ENCODE results near the gene TRIM38. TPM values are rescaled to one million over a fixed set of nuclear protein-coding genes. Genes with fewer than 3 reads are reported as not detected.
"Not testable (repeated sequence)": the region's sequence is repeated elsewhere in the genome, so short reads cannot be mapped to it uniquely, and the experiment has no call there.

TRIM38 gene
- total RNA-seq, 1 experiment from 2014 or later, result 5.0 TPM

DNA sequence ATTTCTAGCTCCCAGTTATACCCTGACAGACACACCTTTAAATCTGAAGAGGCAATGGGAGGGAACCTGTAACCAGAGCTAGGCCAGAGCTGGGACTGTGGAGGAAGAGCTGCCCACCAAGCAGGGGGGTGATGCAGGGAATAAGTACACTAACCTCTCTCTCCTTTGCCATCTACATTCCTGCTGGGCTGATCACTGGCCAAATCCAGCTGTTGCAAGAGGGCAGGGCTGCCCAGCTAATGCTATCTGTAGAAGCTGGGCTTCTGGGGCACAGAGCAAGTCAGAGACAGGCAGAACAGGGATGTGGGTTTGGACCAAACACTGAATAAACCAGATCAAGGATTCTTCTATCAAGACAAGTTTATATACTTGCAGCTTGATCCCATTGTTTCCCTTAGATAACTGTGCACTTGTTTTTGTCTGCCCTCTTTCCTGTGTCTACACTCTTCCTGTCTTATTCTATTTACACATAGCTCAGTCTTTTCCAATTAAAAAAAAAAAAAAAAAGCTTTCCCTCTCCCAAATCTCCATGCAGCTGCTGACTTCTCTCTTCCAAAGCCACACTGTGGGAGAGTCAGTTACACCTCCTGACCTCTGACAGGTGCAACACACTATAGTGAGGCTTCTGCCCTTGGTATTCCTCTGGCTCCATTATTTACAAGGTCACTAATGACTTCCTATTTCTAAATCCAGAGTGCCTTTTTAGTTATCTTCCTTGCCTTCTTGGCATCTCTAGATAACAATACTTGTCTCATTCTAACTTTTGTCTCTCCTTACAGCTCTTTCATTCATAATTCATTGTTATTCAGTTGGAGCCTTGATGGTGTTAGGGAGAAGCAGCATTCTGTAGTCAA, 43.7 kb downstream of the TRIM38 start:
- DNase-seq (ENCODE audit: low read depth), result no peak

DNA sequence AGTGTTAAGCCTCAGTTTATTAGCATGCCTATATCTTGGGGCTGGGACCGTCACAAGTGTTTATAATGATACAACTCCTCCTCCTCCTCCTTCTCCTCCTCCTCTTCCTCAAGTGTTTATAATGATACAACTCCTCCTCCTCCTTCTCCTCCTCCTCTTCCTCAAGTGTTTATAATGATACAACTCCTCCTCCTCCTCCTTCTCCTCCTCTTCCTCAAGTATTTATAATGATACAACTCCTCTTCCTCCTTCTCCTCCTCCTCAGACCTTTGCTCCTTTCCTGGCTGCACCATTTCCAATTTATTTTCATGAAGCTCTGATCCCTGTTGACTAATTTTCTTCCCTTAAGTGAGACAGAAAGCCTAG, 44.3 kb downstream of the TRIM38 start:
- not testable (repeated sequence) for DNase-seq (ENCODE audit: low read depth)

DNA sequence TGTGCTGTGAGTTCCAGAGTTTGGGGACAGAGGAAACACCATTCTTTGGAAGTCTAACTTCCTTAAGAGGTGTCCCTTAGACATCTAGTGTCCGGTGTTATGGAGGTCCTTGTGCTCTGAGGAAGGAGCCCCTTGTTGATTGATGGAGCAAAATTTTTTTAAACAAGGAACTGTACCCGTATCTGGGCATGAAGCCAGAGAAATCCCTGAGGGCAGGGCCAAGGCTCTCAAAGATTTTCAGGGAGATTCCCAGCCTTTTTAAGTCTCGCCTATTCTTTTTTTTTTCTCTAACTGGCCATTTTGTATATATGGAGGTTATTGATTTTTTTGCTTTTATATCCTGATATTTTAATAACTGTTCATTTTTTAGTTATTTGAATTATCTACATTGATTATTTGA, 45.9 kb downstream of the TRIM38 start:
- no peak for DNase-seq (ENCODE audit: low read depth)

DNA sequence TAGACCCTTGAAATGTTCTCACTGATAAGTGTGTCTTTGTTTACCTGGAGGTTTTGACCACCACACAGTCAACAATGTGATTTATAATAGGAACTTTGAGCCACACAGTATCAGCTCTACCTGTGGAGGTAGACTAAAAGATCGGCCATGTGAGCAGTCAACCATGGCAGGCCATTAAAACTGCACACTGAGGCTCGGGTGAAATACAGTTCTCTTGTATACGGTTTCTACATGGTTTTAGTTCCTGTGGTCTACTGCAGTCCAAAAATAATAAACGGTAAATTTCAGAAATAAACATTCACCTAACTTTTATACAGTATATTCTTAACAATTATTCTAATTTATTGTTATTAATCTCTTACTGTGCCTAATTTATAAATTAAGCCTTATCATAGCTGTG, 47.2 kb downstream of the TRIM38 start:
- no peak for DNase-seq (ENCODE audit: low read depth)

DNA sequence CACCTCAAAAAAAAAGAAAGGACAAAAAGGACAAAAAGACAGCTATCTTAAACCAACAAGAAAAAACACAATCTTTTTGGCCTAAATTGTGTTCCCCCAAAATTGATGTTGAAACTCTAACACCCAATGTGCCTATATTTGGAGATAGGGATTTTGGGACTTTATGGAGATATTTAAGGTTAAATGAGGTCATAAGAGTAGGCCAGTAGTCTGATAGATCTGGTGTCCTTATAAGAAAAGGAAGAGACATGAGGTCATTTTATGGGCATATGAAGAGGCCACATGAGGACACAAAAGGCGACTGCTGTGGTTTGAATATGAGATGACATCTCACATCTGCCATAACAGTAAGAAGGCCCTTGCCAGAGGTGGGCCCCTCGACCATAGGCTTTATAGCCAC, 49.5 kb downstream of the TRIM38 start:
- no peak for DNase-seq (ENCODE audit: low read depth)

DNA sequence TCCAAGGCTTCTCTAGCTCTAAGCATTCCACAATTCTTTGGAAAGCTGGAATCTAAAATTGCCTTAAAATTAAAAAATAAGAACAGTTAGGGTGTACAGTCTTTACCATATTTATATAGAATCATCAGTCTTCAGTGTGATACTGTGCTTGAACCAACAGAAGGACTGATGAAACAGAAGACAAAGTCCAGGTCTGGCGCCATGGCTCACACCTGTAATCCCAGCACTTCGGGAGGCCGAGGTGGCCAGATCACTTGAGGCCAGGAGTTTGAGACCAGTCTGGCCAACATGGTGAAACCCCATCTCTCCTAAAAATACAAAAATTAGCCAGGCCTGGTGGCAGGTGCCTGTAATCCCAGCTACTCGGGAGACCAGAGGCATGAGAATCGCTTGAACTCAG, 51.8 kb downstream of the TRIM38 start:
- DNase-seq (ENCODE audit: low read depth), result not testable (repeated sequence)

DNA sequence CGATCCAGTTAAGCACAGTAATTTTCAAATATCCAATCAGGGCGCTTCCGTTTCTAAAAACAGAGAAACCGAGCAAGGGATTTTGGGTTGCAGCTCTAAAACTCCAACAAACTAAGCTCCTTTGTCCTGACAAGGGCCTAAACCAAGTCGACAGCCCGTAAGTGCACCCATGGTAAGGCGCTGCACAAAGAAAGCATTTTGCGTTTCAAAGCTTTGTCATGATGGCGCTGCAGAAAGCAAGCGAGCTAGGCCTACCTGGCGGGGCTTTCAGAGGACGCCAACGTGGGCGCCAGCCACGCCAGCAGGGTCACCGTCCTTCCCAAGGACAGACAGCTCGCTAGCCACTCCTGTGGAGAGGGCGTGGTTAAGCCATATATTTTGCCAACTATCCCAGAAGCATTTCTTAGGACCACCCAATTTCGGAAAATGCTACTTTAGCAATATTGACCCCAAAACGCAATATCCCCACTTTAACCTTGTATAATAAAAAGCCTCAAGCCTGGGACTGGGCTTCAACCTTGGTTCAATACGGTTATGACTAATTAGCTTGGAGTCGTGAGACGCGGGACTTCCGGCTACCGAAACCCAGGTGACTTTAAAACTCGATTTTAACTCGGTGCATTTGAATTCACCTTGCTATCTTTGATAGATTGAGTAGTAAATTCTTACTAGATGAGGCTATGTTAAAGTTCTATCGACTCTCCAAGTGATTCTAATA, 53.8 kb downstream of the TRIM38 start:
- DNase-seq (ENCODE audit: low read depth), result no peak

DNA sequence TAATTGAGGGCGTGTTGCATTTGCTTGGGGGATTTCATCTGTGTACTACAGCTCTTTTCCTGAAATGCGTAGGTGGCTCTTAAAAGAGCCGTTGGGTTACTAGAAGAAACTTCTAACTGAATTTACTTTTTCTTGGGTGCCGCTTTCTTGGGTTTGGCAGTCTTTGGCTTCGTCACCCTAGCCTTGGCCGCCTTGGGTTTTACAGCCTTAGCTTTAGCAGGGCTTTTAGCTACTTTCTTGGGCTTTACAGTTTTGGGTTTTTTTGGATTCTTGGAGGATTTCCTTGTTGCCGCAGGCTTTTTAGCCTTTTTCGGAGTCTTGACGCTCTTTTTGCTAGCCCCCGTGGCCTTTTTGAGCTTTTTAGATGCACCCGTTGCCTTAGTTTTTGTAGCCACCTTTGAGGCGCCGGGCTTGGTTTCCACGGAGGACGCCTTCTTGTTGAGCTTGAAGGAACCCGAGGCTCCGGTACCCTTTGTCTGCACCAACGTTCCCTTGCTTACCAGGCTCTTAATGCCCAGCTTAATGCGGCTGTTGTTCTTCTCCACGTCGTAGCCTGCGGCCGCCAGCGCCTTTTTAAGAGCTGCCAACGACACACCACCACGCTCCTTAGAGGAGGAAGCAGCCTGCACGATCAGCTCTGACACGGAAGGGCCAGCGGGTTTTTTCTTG, 54.5 kb downstream of the TRIM38 start:
- no peak for DNase-seq (ENCODE audit: low read depth)

DNA sequence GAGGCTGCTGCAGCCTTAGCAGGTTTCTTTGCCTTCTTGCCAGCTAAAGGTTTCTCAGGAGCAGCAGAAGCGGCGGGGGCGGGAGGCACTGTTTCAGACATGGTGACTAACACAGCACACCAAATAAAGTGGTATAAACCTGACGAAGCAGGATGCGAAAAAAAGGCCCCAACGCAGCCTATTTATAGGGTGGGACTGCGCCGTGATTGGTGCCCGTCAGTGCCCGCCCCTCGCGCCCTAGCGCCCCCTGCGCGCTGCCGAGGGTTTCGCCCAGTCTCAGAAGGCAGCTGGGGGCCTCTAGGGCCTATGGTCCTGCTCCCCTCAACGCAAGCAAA, 55.0 kb downstream of the TRIM38 start:
- DNase-seq (ENCODE audit: low read depth), result no peak

DNA sequence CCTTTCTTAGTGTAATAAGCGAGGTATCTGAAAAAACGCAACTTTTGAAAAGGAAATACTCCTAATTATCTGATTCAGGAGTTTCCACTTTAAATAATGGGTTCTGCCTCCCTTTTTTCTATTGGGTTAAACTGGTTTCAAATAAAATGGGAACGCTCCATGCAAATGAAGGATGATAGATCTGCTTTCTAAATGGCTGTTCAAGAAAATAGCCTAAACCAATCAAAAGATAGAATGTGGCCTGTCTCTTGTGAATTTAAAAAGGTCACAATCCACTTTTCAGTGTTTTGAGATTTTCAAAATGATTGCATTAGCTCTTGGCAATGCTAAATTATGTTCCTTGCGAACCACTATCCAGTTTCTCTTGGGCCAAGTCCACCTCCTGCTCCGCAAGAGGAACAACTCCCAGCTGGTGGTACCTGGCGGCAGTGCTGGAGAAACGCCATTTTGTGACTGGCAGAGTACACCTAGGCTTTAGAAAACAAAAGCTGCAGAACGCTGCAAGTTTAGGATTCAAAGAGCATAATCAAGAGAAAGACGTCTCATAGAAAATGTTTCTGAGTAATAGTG, 56.7 kb downstream of the TRIM38 start:
- no peak for DNase-seq (ENCODE audit: low read depth)

DNA sequence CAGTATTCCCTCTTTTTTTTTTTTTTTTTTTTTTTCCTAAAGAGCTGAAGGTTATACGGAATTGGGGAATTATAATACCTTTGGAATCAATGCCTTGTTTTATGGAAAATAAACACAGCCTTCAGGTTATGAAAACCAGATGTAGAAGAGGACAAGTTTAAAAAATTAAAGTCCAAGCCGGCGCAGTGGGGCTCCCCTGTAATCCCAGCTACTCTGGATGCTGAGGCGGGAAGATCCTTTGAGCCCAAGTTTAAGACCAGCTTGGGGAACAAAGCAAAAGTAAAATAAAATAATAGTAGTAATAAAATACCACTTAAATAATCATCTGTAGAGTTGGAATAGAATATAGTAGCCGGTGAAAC, 57.3 kb downstream of the TRIM38 start:
- no peak for DNase-seq (ENCODE audit: low read depth)

DNA sequence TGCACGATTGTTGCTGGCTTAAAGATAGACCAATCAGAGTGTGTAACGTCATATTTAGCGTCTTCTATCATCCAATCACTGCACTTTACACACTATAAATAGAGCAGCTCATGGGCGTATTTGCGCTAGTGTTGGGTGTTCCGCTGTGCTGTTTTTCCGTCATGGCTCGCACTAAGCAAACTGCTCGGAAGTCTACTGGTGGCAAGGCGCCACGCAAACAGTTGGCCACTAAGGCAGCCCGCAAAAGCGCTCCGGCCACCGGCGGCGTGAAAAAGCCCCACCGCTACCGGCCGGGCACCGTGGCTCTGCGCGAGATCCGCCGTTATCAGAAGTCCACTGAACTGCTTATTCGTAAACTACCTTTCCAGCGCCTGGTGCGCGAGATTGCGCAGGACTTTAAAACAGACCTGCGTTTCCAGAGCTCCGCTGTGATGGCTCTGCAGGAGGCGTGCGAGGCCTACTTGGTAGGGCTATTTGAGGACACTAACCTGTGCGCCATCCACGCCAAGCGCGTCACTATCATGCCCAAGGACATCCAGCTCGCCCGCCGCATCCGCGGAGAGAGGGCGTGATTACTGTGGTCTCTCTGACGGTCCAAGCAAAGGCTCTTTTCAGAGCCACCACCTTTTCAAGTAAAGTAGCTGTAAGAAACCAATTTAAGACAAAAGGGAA, 57.9 kb downstream of the TRIM38 start:
- DNase-seq (ENCODE audit: low read depth), result peak; percentile 63

DNA sequence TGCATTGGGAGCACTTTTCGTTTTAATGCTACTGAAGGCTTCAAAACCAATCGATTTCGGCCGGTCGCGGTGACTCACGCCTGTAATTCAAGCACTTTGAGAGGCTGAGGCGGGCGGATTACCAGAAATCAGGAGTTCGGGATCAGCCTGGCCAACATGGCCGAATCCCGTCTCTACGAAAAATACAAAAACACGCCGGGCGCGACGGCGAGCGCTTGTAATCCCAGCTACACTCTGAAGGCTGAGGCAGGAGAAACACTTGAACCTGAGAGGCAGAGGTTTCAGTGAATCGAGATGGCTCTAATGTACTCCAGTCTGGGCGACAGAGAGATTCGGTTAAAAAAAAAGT, 58.4 kb downstream of the TRIM38 start:
- DNase-seq (ENCODE audit: low read depth), result peak; percentile 73

DNA sequence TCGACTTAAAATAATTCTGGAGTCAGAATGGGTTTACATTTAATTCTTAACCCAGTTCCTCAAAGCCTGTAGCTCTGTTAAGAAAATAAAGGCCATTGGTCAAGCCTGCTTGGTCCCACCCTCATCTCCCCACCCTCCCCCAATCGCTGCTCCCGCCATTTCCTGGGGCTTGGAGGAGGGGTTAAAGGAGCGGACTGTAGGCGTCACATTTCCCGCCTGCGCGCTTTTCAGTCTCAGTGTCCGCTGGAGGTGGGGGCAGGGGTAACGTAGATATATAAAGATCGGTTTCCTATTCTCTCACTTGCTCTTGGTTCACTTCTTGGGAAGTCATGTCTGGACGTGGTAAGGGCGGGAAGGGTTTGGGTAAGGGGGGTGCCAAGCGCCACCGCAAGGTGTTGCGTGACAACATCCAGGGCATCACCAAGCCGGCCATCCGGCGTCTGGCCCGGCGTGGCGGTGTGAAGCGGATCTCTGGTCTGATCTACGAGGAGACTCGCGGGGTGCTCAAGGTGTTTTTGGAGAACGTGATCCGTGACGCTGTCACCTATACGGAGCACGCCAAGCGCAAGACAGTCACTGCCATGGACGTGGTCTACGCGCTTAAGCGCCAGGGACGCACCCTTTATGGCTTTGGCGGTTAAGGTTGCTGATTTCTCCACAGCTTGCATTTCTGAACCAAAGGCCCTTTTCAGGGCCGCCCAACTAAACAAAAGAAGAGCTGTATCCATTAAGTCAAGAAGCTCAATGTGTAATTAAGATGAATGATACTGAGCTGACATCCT, 58.9 kb downstream of the TRIM38 start:
- DNase-seq (ENCODE audit: low read depth), result peak; percentile 97

DNA sequence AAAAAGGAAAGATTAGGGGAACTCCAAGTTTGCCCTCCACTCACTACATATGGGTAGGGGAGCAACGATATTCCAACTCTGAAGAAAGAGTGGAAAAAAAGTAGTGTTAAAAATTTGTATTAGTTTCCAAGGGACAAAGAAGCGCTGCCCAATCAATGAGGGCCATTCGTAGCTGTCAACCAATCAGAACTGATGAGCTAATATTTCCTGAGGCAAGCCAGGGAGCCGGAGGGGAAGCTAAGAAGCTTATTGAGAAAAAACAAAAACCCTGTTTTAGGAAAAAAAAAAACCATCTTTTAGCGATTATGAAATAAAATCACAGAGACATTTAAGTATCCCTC, 59.5 kb downstream of the TRIM38 start:
- peak; percentile 79 for DNase-seq (ENCODE audit: low read depth)

DNA sequence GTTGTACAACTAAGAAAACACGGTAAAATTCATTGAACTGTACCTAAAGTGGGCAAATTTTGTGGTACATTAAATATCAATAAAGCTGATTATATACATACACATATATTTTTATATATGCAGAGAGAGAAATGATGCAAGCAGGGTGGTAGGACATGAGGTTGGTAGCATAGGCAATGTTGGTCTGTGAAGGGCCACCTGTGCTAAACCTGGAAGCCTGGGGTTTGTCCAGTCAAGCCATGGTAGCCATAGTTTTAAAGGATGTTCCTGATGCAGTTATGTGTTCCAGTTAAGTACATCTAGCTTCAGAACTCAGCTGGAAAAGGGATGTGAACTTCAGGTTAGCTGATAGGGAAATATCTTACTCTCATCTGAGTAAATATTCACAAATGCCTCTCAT, 60.1 kb downstream of the TRIM38 start:
- DNase-seq (ENCODE audit: low read depth), result no peak

DNA sequence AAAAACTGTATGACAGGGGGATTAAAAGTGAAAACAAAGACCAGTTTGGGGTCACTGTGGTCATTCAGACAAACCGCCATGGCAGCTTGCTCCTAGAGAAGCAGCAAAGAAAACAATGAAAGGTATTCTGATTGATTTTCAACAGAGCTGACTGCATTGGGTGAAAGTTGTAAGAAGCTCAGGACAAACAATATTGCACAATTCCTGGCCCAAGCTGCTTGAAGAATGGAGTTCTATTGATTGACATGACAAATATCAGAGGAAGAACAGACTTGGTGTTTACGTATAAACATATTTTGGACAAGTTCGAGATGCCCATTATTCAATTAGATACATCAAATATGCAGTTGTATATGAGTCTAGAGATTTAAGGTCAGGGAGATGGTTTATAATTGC, 62.0 kb downstream of the TRIM38 start:
- no peak for DNase-seq (ENCODE audit: low read depth)

DNA sequence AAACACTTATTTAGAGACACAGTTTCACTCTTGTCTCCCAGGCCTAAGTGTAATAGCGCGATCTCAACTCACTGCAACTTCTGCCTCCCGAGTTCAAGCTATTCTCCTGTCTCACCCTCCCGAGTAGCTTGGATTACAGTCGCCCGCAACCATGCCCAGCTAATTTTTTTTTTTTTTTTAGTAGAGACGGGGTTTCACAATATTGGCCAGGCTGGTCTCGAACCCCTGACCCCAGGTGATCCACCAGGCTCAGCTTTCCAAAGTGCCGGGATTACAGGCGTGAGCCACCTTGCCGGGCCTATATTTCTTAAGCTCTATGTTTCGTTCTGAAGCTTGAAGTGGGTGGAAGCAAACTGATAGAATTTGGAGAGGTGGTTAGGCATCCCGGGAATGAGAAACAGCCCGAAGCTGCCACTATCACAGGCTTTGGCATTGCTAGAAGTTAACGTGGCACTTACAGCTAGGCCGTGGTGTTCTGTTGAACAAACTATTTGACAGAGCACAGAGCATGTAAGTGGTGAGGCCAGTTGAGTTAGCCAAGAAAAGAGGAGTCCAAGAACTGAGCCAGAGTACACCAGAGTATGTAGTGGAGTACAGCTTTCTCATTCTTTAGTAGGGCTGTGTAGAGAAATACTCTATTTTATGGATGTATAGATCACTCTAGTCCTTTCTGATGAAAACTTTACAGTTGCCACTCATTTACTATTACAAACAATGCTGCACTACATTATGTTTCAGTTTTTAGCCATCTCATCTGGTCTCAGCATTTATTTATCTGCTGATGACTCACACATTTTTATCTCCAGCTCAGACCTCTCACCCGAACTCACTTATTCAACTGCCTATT, 62.7 kb downstream of the TRIM38 start:
- DNase-seq (ENCODE audit: low read depth), result peak; percentile 80

DNA sequence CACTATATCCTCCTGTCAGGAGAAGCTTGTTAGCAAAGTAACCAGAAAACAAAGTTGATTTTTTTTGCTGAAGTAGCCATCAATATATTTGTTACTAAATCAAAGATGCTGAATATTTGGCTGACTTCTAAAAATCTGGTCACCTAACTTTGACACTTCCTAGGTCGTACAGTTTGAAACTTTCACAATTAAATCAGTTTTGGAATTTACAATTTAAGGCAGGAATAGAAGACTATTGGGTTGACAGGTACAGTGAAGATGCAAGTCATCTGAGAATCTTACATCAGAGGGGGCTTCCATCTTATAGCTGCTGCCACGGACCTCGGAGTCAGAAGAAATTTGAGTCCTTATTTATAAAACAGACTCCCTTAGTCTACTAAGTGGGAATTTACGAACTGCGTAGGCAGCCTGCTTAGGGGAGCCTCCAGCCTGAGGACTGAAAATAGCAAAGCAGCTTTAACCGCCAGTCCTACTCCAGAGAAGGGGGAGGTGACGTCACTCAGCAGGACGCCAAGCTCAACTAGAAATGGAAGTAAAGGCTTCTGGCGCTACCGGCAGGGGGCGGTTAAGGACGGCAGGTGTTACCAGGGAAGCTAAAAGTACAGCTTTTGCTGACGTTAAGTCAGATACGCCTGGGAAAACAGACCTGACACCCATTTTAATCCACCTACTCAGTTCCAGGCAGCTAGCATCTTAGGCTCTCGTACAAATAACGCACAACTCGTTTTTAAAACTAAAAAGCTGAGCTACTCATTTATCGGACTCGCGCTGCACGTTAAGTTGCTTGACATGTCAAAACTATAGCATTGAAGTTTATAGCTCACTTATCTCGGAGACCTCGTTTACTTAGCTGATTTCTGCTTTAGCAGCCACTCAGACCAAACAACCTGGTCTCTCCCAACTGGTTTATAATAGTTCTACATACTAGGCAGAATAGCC, 63.6 kb downstream of the TRIM38 start:
- DNase-seq (ENCODE audit: low read depth), result peak; percentile 98
